Measurements from ENCODE around the gene AP1G2. TPM values are rescaled to one million over a fixed set of nuclear protein-coding genes. Genes with fewer than 3 reads are reported as not detected.

The AP1G2 gene
- total and polyA plus RNA-seq, 2 of the 13 experiments (the other 11 are each of a cell fraction or from before 2014, with no cell fraction given): 96.9 to 611 TPM

DNA sequence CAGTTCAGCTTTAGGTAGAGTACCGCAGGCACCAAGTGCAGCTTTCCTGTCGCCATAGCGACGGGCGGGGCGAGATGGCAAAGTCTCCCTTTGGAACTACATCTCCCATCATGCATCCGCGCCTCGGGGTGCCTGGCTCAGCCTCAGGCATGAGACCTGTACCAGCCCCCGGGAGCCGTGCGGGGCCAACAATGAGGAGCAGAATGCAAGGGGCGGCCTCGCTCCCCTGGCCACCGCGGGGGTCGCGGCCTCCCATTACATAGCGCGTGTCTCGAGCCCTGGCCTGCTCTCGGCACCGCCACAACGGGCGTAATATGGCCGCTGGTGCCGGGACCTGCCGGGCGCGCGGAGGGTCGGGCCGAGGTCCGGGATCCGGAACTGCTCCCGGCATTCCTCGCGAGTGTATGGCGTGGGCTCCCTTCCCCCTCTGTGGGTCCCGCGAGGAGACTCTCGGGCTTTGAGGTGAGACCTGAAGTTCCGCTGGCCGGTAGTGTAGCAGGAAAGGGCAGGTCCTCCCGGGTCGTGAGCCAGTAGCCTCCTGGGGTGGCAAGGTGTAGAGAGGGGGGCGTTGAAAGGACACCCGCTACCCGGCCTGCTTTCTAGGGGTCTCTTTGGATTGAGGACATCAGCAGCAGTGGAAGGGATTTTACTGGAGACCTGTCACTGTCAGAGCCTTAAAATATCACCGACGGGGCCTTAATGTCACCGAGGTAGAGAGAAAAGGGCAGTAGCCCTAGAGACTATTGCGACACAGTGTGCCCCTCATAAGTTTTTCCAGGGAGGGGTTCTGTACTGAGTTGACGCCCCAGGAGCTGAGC, 11.5 kb downstream of the AP1G2 start, which contains the start of gene THTPA (continued):
- TF ChIP-seq, protein P1, sequence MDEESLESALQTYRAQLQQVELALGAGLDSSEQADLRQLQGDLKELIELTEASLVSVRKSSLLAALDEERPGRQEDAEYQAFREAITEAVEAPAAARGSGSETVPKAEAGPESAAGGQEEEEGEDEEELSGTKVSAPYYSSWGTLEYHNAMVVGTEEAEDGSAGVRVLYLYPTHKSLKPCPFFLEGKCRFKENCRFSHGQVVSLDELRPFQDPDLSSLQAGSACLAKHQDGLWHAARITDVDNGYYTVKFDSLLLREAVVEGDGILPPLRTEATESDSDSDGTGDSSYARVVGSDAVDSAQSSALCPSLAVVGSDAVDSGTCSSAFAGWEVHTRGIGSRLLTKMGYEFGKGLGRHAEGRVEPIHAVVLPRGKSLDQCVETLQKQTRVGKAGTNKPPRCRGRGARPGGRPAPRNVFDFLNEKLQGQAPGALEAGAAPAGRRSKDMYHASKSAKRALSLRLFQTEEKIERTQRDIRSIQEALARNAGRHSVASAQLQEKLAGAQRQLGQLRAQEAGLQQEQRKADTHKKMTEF (CRISPR knock-in tag; IDR thresholded peaks at IDR 0.05): peak; percentile 100
- TF ChIP-seq SMAD1 (CRISPR knock-in tag; IDR thresholded peaks at IDR 0.05; ENCODE audit: borderline replicate concordance, low read depth) (peak; percentile 99), BRD4 (CRISPR knock-in tag; IDR thresholded peaks at IDR 0.05) (peak; percentile 100), MIXL1 (CRISPR knock-in tag; IDR thresholded peaks at IDR 0.05) (peak; percentile 69; the same call in 1 of the 2 replicates), ZNF143 (CRISPR knock-in tag; IDR thresholded peaks at IDR 0.05) (peak; percentile 98), NFAT5 (CRISPR knock-in tag; IDR thresholded peaks at IDR 0.05) (peak; percentile 98), SIN3B (IDR thresholded peaks at IDR 0.05; ENCODE audit: low read length) (peak; percentile 55; the same call in 1 of the 2 replicates), HOXA5 (CRISPR knock-in tag; IDR thresholded peaks at IDR 0.05) (peak; percentile 99), NFE2L1 (CRISPR knock-in tag; IDR thresholded peaks at IDR 0.05; ENCODE audit: borderline replicate concordance) (peak; percentile 74; the same call in 1 of the 2 replicates), ATF7 (IDR thresholded peaks at IDR 0.05) (no peak), ATF7 (CRISPR knock-in tag; IDR thresholded peaks at IDR 0.05) (peak; percentile 91; the same call in 1 of the 2 replicates), IRF2 (CRISPR knock-in tag; IDR thresholded peaks at IDR 0.05) (peak; percentile 95)
- TF ChIP-seq, protein P2, sequence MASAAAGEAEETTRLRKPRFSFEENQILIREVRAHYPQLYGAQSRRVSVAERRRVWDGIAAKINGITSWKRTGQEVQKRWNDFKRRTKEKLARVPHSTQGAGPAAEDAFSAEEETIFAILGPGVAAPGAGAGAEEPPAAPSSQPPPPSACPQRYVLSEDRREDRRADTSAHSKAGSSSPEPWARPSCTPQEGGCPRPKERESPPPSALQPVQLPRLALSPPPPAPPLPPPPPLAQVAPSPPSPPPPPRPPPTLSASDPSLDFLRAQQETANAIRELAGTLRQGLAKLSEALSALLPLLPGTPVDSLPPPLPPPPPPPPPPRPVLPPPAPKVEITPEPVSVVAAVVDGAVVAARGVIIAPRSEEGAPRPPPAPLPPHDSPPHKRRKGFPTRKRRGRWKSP (CRISPR knock-in tag; IDR thresholded peaks at IDR 0.05): no peak
- TF ChIP-seq, protein P3, sequence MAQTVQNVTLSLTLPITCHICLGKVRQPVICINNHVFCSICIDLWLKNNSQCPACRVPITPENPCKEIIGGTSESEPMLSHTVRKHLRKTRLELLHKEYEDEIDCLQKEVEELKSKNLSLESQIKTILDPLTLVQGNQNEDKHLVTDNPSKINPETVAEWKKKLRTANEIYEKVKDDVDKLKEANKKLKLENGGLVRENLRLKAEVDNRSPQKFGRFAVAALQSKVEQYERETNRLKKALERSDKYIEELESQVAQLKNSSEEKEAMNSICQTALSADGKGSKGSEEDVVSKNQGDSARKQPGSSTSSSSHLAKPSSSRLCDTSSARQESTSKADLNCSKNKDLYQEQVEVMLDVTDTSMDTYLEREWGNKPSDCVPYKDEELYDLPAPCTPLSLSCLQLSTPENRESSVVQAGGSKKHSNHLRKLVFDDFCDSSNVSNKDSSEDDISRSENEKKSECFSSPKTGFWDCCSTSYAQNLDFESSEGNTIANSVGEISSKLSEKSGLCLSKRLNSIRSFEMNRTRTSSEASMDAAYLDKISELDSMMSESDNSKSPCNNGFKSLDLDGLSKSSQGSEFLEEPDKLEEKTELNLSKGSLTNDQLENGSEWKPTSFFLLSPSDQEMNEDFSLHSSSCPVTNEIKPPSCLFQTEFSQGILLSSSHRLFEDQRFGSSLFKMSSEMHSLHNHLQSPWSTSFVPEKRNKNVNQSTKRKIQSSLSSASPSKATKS (CRISPR knock-in tag; IDR thresholded peaks at IDR 0.05): no peak
- TF ChIP-seq, protein P4, sequence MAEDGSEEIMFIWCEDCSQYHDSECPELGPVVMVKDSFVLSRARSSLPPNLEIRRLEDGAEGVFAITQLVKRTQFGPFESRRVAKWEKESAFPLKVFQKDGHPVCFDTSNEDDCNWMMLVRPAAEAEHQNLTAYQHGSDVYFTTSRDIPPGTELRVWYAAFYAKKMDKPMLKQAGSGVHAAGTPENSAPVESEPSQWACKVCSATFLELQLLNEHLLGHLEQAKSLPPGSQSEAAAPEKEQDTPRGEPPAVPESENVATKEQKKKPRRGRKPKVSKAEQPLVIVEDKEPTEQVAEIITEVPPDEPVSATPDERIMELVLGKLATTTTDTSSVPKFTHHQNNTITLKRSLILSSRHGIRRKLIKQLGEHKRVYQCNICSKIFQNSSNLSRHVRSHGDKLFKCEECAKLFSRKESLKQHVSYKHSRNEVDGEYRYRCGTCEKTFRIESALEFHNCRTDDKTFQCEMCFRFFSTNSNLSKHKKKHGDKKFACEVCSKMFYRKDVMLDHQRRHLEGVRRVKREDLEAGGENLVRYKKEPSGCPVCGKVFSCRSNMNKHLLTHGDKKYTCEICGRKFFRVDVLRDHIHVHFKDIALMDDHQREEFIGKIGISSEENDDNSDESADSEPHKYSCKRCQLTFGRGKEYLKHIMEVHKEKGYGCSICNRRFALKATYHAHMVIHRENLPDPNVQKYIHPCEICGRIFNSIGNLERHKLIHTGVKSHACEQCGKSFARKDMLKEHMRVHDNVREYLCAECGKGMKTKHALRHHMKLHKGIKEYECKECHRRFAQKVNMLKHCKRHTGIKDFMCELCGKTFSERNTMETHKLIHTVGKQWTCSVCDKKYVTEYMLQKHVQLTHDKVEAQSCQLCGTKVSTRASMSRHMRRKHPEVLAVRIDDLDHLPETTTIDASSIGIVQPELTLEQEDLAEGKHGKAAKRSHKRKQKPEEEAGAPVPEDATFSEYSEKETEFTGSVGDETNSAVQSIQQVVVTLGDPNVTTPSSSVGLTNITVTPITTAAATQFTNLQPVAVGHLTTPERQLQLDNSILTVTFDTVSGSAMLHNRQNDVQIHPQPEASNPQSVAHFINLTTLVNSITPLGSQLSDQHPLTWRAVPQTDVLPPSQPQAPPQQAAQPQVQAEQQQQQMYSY (CRISPR knock-in tag; IDR thresholded peaks at IDR 0.05): peak; percentile 93
